Muscle layer of colon (tissue), 2 donors: Measurements from ENCODE around the gene RAB1B.
"Not testable (repeated sequence)": the region's sequence is repeated elsewhere in the genome, so short reads cannot be mapped to it uniquely, and the experiment has no call there.

Experiments used
- H3K27ac ChIP-seq: one replicate; pipeline ENCODE4 v1.7.0; 2013; ENCODE audit warnings: low read depth, mild to moderate bottlenecking, low read length, moderate library complexity
- H3K27me3 ChIP-seq, 2 donors: one replicate each; pipeline ENCODE4 v1.7.0; 2013; ENCODE audit warnings: low read length in 2 of 2, mild to moderate bottlenecking in 2 of 2; ENCODE audit not compliant: insufficient read depth in 2 of 2, control insufficient read depth in 1 of 2
- H3K36me3 ChIP-seq: one replicate; pipeline ENCODE4 v1.7.0; 2013; ENCODE audit warnings: mild to moderate bottlenecking, low read length; ENCODE audit not compliant: insufficient read depth
- H3K4me1 ChIP-seq: one replicate; pipeline ENCODE4 v1.7.0; 2013; ENCODE audit warnings: mild to moderate bottlenecking, low read length; ENCODE audit not compliant: insufficient read depth
- H3K4me3 ChIP-seq, 2 donors: one replicate each; pipeline ENCODE4 v1.7.0; 2013; ENCODE audit warnings: low read length in 2 of 2, low read depth in 1 of 2, mild to moderate bottlenecking in 1 of 2, moderate library complexity in 1 of 2
- H3K9ac ChIP-seq: one replicate; pipeline ENCODE4 v1.7.0; 2013; ENCODE audit warnings: low read length
- H3K9me3 ChIP-seq: one replicate; pipeline ENCODE4 v1.7.0; 2013; ENCODE audit warnings: mild to moderate bottlenecking, low read length
- donor health status: abdominal sarcoma.
- donor health status: Adenocarcinoma of cecum.

RAB1B gene

GRCh38 chr11:66294626-66295620 is 26.5 kb downstream of the RAB1B start:
- Histone ChIP-seq H3K27me3 (peaks cover 18 to 43% of the 10 kb centered on the region in 2 donors), H3K4me1 (peaks cover under 1% of the 10 kb centered on the region), H3K27ac (no peak overlapping the region), H3K4me3 (no peak overlapping the region), H3K9ac (no peak overlapping the region), H3K9me3 (no peaks in the 10 kb centered on the region), H3K36me3 (no peaks in the 10 kb centered on the region)

DNA sequence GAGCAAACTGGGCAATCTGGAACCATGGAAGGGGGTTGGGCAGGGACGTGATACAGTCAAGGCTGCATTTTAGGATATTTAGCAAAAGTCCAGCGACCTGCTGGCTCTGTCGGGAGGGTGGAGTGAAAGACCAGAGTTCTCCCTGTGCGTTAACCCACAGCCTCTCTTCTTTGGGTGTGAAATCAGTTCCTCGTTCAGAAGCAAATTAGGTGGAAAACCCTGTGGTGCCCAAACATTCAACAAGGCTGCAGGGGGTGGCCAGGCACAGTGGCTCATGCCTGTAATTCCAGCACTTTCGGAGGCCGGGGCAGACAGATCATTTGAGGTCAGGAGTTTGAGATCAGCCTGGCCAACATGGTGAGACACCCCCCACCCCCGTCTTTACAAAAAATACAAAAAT is 29.2 kb downstream of the RAB1B start:
- no peak overlapping the region for H3K9ac ChIP-seq
- no peak overlapping the region for H3K4me3 ChIP-seq
- peaks cover 8 to 26% of the 10 kb centered on the region in 2 donors for H3K27me3 ChIP-seq
- H3K9me3 ChIP-seq: no peaks in the 10 kb centered on the region
- no peaks in the 10 kb centered on the region for H3K36me3 ChIP-seq
- no peak overlapping the region for H3K27ac ChIP-seq
- no peaks in the 10 kb centered on the region for H3K4me1 ChIP-seq

DNA sequence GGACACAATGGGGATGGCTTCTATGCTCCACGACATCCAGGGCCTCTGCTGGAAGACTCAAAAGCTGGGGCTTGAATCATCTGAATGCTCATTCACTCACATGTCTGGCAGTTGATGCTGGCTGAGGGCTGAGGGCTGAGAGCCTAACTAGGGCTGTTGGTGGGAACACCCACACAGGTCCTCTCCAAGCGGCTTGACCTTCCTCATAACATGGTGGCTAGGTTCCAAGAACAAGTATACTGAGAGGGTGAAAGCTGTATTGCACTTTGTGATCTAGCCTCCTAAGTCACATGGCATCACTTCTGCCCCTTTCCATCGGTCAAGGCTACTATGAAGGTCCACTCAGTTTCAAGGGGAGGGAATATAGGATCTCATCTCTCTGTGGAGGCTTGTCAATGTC is 30.7 kb downstream of the RAB1B start:
- peaks cover 0 to 14% of the 10 kb centered on the region in 2 donors for H3K27me3 ChIP-seq
- H3K4me1 ChIP-seq: no peaks in the 10 kb centered on the region
- H3K4me3 ChIP-seq: no peak overlapping the region
- no peaks in the 10 kb centered on the region for H3K9me3 ChIP-seq
- no peak overlapping the region for H3K27ac ChIP-seq
- no peak overlapping the region for H3K9ac ChIP-seq
- no peaks in the 10 kb centered on the region for H3K36me3 ChIP-seq

DNA sequence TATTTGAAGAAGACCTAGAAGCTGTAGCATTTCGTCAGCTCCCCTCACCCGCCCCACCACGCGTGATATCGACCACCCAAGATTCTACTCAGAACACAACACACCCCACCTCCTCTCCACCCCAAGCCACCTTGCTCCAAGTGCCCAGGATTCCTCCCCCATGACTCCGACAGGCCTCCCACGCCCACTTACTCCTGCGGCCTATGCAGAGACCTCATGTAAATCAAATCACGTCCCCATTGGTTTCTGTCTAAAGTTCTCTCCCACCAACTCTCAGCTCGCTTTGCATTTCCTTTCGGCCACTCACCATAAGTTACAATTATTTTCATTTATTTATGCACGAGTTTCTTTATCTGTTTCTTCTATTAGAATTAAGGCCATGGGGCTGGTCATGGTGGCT is 34.2 kb downstream of the RAB1B start:
- no peak overlapping the region for H3K9ac ChIP-seq
- no peaks in the 10 kb centered on the region for H3K4me1 ChIP-seq
- H3K27me3 ChIP-seq: no peaks in the 10 kb centered on the region
- H3K36me3 ChIP-seq: no peaks in the 10 kb centered on the region
- no peak overlapping the region for H3K27ac ChIP-seq
- H3K9me3 ChIP-seq: no peaks in the 10 kb centered on the region
- no peak overlapping the region for H3K4me3 ChIP-seq

GRCh38 chr11:66309475-66309874 is 41.0 kb downstream of the RAB1B start:
- Histone ChIP-seq H3K36me3 (no peaks in the 10 kb centered on the region), H3K9ac (no peak overlapping the region), H3K27me3 (no peaks in the 10 kb centered on the region), H3K27ac (no peak overlapping the region), H3K4me1 (peaks cover 16% of the 10 kb centered on the region), H3K4me3 (no peak overlapping the region), H3K9me3 (no peaks in the 10 kb centered on the region)

DNA sequence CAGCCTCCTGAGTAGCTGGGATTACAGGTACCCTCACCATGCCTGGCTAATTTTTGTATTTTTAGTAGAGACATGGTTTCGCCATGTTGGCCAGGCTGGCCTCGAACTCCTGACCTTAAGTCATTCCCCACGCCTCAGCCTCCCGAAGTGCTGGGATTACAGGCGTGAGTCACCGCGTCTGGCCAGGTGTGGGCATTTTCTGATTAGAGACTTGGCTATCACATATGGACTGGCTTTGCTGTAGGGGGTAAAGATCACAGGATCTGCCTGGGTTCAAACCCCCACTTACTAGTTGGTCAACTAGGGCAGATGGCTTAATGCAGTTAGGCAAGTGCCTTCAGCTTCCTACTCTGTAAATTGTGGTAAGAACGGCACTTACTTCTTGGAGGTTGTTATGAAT is 41.9 kb downstream of the RAB1B start:
- Histone ChIP-seq H3K36me3 (no peaks in the 10 kb centered on the region), H3K27me3 (no peaks in the 10 kb centered on the region), H3K4me3 (no peak overlapping the region), H3K9ac (no peak overlapping the region), H3K9me3 (no peaks in the 10 kb centered on the region), H3K4me1 (peaks cover 24% of the 10 kb centered on the region), H3K27ac (no peak overlapping the region)

GRCh38 chr11:66310803-66311440 is 42.5 kb downstream of the RAB1B start:
- not testable (repeated sequence) for H3K27ac ChIP-seq, H3K4me3 ChIP-seq, H3K9me3 ChIP-seq, H3K36me3 ChIP-seq, H3K9ac ChIP-seq, H3K27me3 ChIP-seq
- H3K4me1 ChIP-seq: peaks cover 30% of the 10 kb centered on the region

- no peaks in the 10 kb centered on the region for H3K9me3 ChIP-seq
- H3K27ac ChIP-seq: peak overlapping the region; percentile 87
- peak overlapping the region; percentile 65 to 75 for H3K4me3 ChIP-seq
- no peaks in the 10 kb centered on the region for H3K36me3 ChIP-seq
- H3K9ac ChIP-seq: peak overlapping the region; percentile 65
- H3K27me3 ChIP-seq: no peaks in the 10 kb centered on the region
- H3K4me1 ChIP-seq: peaks cover 31% of the 10 kb centered on the region
These were observed 43.1 kb downstream of the RAB1B start for GRCh38 chr11:66311470-66311964.

- no peaks in the 10 kb centered on the region for H3K27me3 ChIP-seq
- H3K9me3 ChIP-seq: no peaks in the 10 kb centered on the region
- peak overlapping the region; percentile 65 to 75 for H3K4me3 ChIP-seq
- H3K9ac ChIP-seq: peak overlapping the region; percentile 65
- peaks cover 31% of the 10 kb centered on the region for H3K4me1 ChIP-seq
- H3K36me3 ChIP-seq: no peaks in the 10 kb centered on the region
- H3K27ac ChIP-seq: peak overlapping the region; percentile 87
These were observed 43.6 kb downstream of the RAB1B start for GRCh38 chr11:66311965-66312548.

DNA sequence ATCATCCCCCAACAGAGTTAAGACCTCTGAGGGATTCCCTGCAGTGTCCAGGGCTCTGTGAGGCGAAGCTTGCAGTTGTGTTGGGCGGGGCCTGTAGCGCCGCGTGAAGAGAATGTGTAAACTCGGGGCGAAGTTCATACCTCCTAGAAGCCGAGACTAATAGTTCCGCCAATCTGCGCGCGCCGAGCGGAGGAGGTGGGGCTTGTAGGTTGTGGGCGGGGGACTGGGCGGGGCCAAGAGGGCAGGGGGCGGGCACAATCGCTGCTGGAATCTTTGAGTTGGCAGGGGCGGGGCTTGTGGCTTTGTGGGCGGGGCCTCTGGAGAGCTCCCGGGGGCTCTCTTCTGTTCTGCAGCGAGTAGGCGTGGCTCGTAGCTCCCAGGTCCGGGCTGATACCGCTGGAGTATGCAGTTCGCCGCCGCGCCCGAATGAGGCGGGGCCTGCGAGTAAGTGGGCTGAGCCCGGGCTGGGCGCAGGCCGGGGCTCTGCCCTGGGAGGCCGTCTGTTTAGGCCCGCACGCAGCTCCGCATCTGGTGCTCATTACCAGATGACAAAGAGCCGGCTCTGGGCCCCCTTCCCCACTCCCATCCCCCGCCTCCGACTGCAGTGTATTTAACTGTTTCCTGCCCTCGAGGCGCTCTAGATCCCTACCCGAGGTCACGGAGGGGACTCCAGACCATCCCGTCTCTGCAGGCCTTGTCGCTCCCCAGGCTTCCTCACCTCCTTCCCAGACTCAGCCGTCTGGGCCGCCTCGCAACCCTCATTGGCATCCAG is 44.3 kb downstream of the RAB1B start:
- Histone ChIP-seq H3K4me3 (peak overlapping the region; percentile 65 to 75), H3K4me1 (peaks cover 36% of the 10 kb centered on the region), H3K27ac (peak overlapping the region; percentile 96), H3K9ac (peak overlapping the region; percentile 53), H3K36me3 (no peaks in the 10 kb centered on the region), H3K9me3 (no peaks in the 10 kb centered on the region), H3K27me3 (no peaks in the 10 kb centered on the region)
